Activated naive CD4-positive, alpha-beta T cell treated with anti-CD3 and anti-CD28 coated beads, Interleukin-2, amount 50 U/mL, for 24 hours (primary cell): Measurements from ENCODE around the gene FRS2.
"Not testable (repeated sequence)": the region's sequence is repeated elsewhere in the genome, so short reads cannot be mapped to it uniquely, and the experiment has no call there.

Experiments used
- H3K27ac Mint-ChIP-seq: one replicate; pipeline ENCODE4 v1.8.0; 2021; ENCODE audit warnings: mild to moderate bottlenecking, mixed read lengths
- H3K27me3 Mint-ChIP-seq: one replicate; pipeline ENCODE4 v1.8.0; 2021; ENCODE audit warnings: mixed read lengths
- H3K36me3 Mint-ChIP-seq: one replicate; pipeline ENCODE4 v1.8.0; 2021; ENCODE audit warnings: mixed read lengths
- H3K4me1 Mint-ChIP-seq: one replicate; pipeline ENCODE4 v1.8.0; 2021; ENCODE audit warnings: mixed read lengths
- H3K4me3 Mint-ChIP-seq: one replicate; pipeline ENCODE4 v1.8.0; 2021; ENCODE audit warnings: mild to moderate bottlenecking, mixed read lengths
- H3K9me3 Mint-ChIP-seq: one replicate; pipeline ENCODE4 v1.8.0; 2021; ENCODE audit warnings: mixed read lengths

The FRS2 gene

DNA sequence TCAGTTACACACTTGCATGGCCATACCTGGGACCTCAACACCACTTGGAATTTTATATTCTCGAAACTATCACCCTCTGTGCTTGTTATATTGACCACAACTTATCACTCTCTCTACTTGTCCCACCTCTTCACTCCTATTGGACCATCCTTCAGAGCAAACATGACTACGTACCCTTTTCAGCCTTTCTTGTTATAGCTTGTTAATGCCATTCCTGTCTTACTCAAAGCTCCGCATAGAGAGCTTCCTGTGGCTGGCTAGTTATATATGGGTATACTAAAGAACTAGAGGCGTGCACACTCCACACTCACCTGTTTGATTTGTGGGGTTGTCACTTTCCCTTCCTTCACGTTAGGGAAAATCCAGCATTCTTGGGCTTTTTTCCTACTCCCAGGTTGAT, 26.3 kb upstream of the FRS2 start:
- Mint-ChIP-seq H3K27me3 (peaks cover 2% of the 10 kb centered on the region), H3K27ac (no peak overlapping the region), H3K36me3 (no peaks in the 10 kb centered on the region), H3K4me3 (no peak overlapping the region), H3K4me1 (no peaks in the 10 kb centered on the region), H3K9me3 (no peaks in the 10 kb centered on the region)

- Mint-ChIP-seq H3K4me1 (no peaks in the 10 kb centered on the region), H3K36me3 (no peaks in the 10 kb centered on the region), H3K27me3 (peaks cover 2% of the 10 kb centered on the region), H3K27ac (no peak overlapping the region), H3K9me3 (no peaks in the 10 kb centered on the region), H3K4me3 (no peak overlapping the region)
Observed at GRCh38 chr12:69447892-69448291, 22.3 kb upstream of the FRS2 start.

DNA sequence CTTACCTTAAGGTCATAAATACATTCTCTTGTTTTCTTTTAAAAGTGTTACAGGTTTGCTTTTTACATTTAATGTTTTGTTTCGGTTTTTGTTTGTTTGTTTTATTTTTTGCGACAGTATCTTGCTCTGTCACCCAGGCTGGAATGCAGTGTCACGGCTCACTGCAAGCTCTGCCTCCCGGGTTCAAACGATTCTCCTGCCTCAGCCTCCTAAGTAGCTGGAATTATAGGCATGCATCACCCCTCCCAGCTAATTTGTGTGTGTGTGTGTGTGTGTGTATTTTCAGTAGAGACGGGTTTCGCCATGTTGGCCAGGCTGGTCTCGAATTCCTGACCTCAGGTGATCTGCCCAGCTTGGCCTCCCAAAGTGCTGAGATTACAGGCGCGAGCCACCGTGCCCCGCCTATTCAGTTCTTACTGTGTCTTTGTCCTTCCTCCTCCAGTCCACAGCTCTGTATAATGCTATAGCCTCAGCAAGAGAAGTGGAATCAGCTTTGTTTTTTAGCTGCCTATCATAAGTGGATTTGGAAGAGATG, 17.5 kb upstream of the FRS2 start:
- not testable (repeated sequence) for H3K4me3 Mint-ChIP-seq, H3K9me3 Mint-ChIP-seq, H3K27ac Mint-ChIP-seq, H3K4me1 Mint-ChIP-seq, H3K27me3 Mint-ChIP-seq, H3K36me3 Mint-ChIP-seq

- Mint-ChIP-seq H3K27me3 (peaks cover 2% of the 10 kb centered on the region), H3K27ac (no peak overlapping the region), H3K4me1 (no peaks in the 10 kb centered on the region), H3K9me3 (no peaks in the 10 kb centered on the region), H3K36me3 (peaks cover 3% of the 10 kb centered on the region), H3K4me3 (no peak overlapping the region)
Observed at GRCh38 chr12:69456239-69456638, 13.9 kb upstream of the FRS2 start.

DNA sequence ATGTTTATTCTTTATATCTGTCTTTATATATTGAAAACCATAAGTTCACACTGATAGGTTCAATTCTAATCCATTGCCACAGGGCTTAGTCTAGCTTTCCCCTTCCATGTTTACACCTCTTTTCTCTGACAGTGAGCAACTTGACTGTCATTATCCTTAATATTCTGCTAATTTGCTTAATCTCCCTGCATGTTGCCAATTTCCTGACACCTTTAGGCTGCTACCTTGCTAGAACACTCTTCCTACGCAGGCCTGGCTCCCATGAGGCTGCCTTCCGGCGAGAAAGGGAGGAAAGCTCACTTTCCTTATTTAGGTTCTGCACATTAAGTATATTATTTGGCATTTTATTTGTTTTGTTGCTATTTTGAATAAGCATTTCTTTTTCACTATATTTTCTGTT, 12.8 kb upstream of the FRS2 start:
- Mint-ChIP-seq H3K27ac (no peak overlapping the region), H3K36me3 (peaks cover 3% of the 10 kb centered on the region), H3K4me3 (no peak overlapping the region), H3K9me3 (no peaks in the 10 kb centered on the region), H3K27me3 (peaks cover 3% of the 10 kb centered on the region), H3K4me1 (no peaks in the 10 kb centered on the region)

DNA sequence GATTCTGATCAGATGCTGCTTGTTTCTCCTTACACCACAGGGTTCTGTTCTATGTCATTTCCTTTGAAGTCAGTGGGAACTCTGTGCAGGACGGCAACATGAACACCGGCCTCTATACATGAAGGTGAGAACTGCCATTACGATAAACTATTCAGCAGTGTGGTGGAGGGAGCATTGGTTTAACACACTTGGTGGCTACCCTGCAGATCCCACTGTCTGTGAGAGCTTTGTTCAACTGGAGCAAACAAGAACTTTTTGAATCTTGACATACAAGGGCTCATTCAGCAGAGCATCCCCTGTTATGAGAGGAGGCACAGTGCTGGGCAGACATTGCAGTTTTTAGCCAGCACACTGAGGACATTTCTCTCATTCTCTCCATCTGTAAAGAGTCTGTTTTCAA, 10.7 kb upstream of the FRS2 start:
- Mint-ChIP-seq H3K9me3 (no peaks in the 10 kb centered on the region), H3K27me3 (peaks cover 3% of the 10 kb centered on the region), H3K27ac (no peak overlapping the region), H3K4me3 (no peak overlapping the region), H3K4me1 (no peaks in the 10 kb centered on the region), H3K36me3 (peaks cover 3% of the 10 kb centered on the region)

DNA sequence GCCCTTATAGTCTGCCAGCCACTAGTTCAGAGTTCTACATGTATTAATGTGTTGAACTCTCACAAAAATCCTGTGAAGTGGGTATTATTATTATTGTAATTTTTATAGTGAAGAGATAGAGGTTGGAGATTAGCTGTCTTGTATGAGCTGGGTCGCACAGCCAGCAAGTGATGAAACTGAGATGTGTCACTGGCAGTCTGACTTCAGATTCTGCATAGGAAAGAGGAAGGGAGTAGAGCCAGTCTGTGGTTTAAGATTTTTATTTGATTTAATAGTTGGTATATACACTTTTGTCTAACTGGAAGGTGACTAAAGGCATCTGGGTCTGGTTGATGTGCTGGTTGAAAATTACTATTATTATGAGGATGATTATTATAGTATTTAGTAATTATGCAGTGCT, 5.8 kb upstream of the FRS2 start:
- H3K36me3 Mint-ChIP-seq: no peaks in the 10 kb centered on the region
- H3K4me1 Mint-ChIP-seq: peaks cover 1% of the 10 kb centered on the region
- H3K4me3 Mint-ChIP-seq: no peak overlapping the region
- peaks cover 2% of the 10 kb centered on the region for H3K27me3 Mint-ChIP-seq
- no peaks in the 10 kb centered on the region for H3K9me3 Mint-ChIP-seq
- H3K27ac Mint-ChIP-seq: no peak overlapping the region

DNA sequence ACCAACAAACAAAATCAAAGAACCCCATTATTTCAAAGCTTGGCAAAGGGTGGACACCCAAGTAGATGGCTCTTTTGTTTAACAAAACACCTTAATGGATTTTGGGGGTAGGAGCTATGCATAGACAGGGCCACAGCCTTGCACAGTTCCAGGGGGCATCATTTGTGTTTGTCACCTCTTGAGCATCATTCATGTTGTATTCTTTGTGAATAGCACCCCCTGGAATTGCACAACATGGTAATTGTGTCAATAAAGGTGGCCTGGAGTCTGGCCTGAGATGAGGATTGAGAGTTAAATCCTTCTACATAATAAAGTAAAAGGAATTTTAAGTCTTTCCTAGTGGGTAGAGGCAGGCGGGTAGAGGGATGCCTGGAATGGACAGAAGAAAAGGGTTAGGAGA, 3.3 kb upstream of the FRS2 start:
- H3K4me3 Mint-ChIP-seq: no peak overlapping the region
- H3K4me1 Mint-ChIP-seq: peaks cover 16% of the 10 kb centered on the region
- peaks cover 2% of the 10 kb centered on the region for H3K27me3 Mint-ChIP-seq

GRCh38 chr12:69467366-69467765, 2.8 kb upstream of the FRS2 start:
- peaks cover 21% of the 10 kb centered on the region for H3K4me1 Mint-ChIP-seq
- H3K9me3 Mint-ChIP-seq: no peaks in the 10 kb centered on the region
- H3K27me3 Mint-ChIP-seq: no peaks in the 10 kb centered on the region
- no peak overlapping the region for H3K27ac Mint-ChIP-seq
- no peak overlapping the region for H3K4me3 Mint-ChIP-seq
- H3K36me3 Mint-ChIP-seq: no peaks in the 10 kb centered on the region

More for the DNA sequence above, 3.3 kb upstream of the FRS2 start:
- H3K9me3 Mint-ChIP-seq: no peaks in the 10 kb centered on the region
- H3K36me3 Mint-ChIP-seq: no peaks in the 10 kb centered on the region
- H3K27ac Mint-ChIP-seq: no peak overlapping the region

- no peak overlapping the region for H3K27ac Mint-ChIP-seq
- H3K36me3 Mint-ChIP-seq: peaks cover under 1% of the 10 kb centered on the region
- H3K9me3 Mint-ChIP-seq: no peaks in the 10 kb centered on the region
- peak overlapping the region; percentile 19 for H3K4me3 Mint-ChIP-seq
- no peaks in the 10 kb centered on the region for H3K27me3 Mint-ChIP-seq
- H3K4me1 Mint-ChIP-seq: peaks cover 31% of the 10 kb centered on the region
Observed at GRCh38 chr12:69468237-69469026, 1.8 kb upstream of the FRS2 start.

DNA sequence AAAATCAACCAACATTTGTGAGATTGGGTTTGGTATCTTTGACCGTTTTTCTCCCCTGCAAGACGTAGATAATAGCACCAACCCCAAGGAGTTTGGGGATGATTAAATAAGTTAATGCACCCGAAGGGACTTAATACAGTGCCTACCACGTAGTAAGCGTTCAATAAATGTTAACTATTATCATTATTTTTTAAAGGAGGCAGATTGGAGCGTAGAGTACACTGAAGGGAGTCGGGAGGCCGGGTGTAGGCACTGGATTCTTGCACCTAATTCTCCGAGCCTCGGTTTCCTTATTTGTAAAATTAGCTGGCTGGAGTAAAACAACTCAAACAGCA, 367 bp upstream of the FRS2 start:
- Mint-ChIP-seq H3K4me1 (peaks cover 45% of the 10 kb centered on the region), H3K4me3 (peak overlapping the region; percentile 98), H3K27me3 (no peaks in the 10 kb centered on the region), H3K9me3 (no peaks in the 10 kb centered on the region), H3K27ac (peak overlapping the region; percentile 99), H3K36me3 (peaks cover 5% of the 10 kb centered on the region)

GRCh38 chr12:69471076-69471430, 865 bp downstream of the FRS2 start:
- H3K36me3 Mint-ChIP-seq: peaks cover 5% of the 10 kb centered on the region
- peak overlapping the region; percentile 90 for H3K27ac Mint-ChIP-seq
- no peaks in the 10 kb centered on the region for H3K9me3 Mint-ChIP-seq
- peaks cover 57% of the 10 kb centered on the region for H3K4me1 Mint-ChIP-seq
- peak overlapping the region; percentile 98 for H3K4me3 Mint-ChIP-seq
- no peaks in the 10 kb centered on the region for H3K27me3 Mint-ChIP-seq

GRCh38 chr12:69471667-69472385, 1.6 kb downstream of the FRS2 start:
- H3K27ac Mint-ChIP-seq: no peak overlapping the region

DNA sequence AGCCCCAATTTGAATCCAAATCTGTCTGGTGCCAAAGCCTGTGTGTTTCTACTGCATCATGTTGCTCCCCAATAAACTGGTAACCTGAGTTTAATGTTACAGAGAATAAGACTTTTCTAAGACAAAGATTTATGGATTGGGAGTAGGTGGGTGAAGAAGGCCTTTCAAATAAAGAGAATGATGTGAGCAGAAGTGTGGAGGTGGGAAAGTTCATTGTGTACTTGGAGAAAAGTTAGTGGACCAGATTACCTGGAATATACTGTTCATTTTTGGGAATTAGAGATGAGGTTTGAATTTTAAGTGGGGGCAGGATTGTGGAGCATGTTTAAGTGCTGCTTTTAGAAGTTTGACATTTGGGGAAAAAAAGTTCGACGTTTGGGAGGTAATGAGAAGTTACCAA, 3.1 kb downstream of the FRS2 start:
- peaks cover 5% of the 10 kb centered on the region for H3K36me3 Mint-ChIP-seq
- H3K27ac Mint-ChIP-seq: no peak overlapping the region
- H3K4me3 Mint-ChIP-seq: peak overlapping the region; percentile 27
- peaks cover 61% of the 10 kb centered on the region for H3K4me1 Mint-ChIP-seq
- H3K9me3 Mint-ChIP-seq: no peaks in the 10 kb centered on the region
- no peaks in the 10 kb centered on the region for H3K27me3 Mint-ChIP-seq

More at GRCh38 chr12:69471667-69472385, 1.6 kb downstream of the FRS2 start:
- no peaks in the 10 kb centered on the region for H3K9me3 Mint-ChIP-seq
- peaks cover 5% of the 10 kb centered on the region for H3K36me3 Mint-ChIP-seq
- peaks cover 61% of the 10 kb centered on the region for H3K4me1 Mint-ChIP-seq
- peak overlapping the region; percentile 98 for H3K4me3 Mint-ChIP-seq
- H3K27me3 Mint-ChIP-seq: no peaks in the 10 kb centered on the region

GRCh38 chr12:69474456-69474855, 4.3 kb downstream of the FRS2 start:
- Mint-ChIP-seq H3K27me3 (no peaks in the 10 kb centered on the region), H3K27ac (no peak overlapping the region), H3K9me3 (no peaks in the 10 kb centered on the region), H3K4me3 (no peak overlapping the region), H3K4me1 (peaks cover 66% of the 10 kb centered on the region), H3K36me3 (peaks cover 5% of the 10 kb centered on the region)

GRCh38 chr12:69475237-69475975, 5.2 kb downstream of the FRS2 start:
- Mint-ChIP-seq H3K4me3 (no peak overlapping the region), H3K27me3 (no peaks in the 10 kb centered on the region), H3K4me1 (peaks cover 70% of the 10 kb centered on the region), H3K36me3 (peaks cover 5% of the 10 kb centered on the region), H3K27ac (no peak overlapping the region), H3K9me3 (no peaks in the 10 kb centered on the region)
